ENCODE measurements around the gene FAM219B. TPM values are rescaled to one million over a fixed set of nuclear protein-coding genes. Genes with fewer than 3 reads are reported as not detected.

FAM219B gene
- total RNA-seq, 1 experiment from 2014 or later, result 73.7 TPM

- H3K9me3 Mint-ChIP-seq (ENCODE audit: unreplicated experiment), result no peaks in the 10 kb centered on the region
- H3K4me3 Mint-ChIP-seq (ENCODE audit: unreplicated experiment), result no peak overlapping the region
- H3K27me3 ChIP-seq (replicated peaks; ENCODE audit: control insufficient read depth, insufficient read depth, low read length), result no peaks in the 10 kb centered on the region
- BruUV-seq (replicated peaks), result no TSS peak
- ChIA-PET CTCF (interaction anchor here (0.6 to 2.1 kb wide), 14 partner anchors 12 to 322 kb away, joined by 3 to 16 read pairs (median 4); partner anchors contain the start of genes COX5A, CSK and FAM219B), POLR2A (interaction anchor here (0.6 kb wide), 2 partner anchors 16 to 158 kb away, joined by 5 read pairs; no protein-coding TSS in a partner anchor)
- H3K9me3 ChIP-seq, result no peaks in the 10 kb centered on the region
- no peaks in the 10 kb centered on the region for H3K36me3 ChIP-seq (ENCODE audit: control insufficient read depth, insufficient read depth, low read length)
- TF ChIP-seq, protein P1, sequence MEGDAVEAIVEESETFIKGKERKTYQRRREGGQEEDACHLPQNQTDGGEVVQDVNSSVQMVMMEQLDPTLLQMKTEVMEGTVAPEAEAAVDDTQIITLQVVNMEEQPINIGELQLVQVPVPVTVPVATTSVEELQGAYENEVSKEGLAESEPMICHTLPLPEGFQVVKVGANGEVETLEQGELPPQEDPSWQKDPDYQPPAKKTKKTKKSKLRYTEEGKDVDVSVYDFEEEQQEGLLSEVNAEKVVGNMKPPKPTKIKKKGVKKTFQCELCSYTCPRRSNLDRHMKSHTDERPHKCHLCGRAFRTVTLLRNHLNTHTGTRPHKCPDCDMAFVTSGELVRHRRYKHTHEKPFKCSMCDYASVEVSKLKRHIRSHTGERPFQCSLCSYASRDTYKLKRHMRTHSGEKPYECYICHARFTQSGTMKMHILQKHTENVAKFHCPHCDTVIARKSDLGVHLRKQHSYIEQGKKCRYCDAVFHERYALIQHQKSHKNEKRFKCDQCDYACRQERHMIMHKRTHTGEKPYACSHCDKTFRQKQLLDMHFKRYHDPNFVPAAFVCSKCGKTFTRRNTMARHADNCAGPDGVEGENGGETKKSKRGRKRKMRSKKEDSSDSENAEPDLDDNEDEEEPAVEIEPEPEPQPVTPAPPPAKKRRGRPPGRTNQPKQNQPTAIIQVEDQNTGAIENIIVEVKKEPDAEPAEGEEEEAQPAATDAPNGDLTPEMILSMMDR (IDR thresholded peaks at IDR 0.05; ENCODE audit: insufficient read depth in 1 of 2, low read depth in 1 of 2, low read length in 1 of 2, severe bottlenecking in 1 of 2, unreplicated experiment in 1 of 2), result peak; percentile 92 to 96
- DNase-seq, result peak; percentile 80 to 84
- intact Hi-C loops (cut with micrococcal nuclease; ENCODE audit: unreplicated experiment), result loop anchor here (1.0 to 5.0 kb wide), 5 partner anchors 12 to 179 kb away; partner anchors contain the start of genes COX5A, FAM219B and ULK3
- peaks cover 14% of the 10 kb centered on the region for H3K4me1 Mint-ChIP-seq (ENCODE audit: low read depth, unreplicated experiment)
- no peak overlapping the region for H3K4me3 ChIP-seq (ENCODE audit: low read depth, low read length)
- peaks cover 14% of the 10 kb centered on the region for H3K4me1 ChIP-seq
- H3K36me3 Mint-ChIP-seq (ENCODE audit: insufficient read depth, unreplicated experiment), result peaks cover 7% of the 10 kb centered on the region
- no peak overlapping the region for H3K27ac Mint-ChIP-seq (ENCODE audit: unreplicated experiment)
- H3K27me3 Mint-ChIP-seq (ENCODE audit: insufficient read depth, unreplicated experiment), result no peaks in the 10 kb centered on the region
Measured at GRCh38 chr15:74950078-74950908, 43.6 kb upstream of the FAM219B start.

DNA sequence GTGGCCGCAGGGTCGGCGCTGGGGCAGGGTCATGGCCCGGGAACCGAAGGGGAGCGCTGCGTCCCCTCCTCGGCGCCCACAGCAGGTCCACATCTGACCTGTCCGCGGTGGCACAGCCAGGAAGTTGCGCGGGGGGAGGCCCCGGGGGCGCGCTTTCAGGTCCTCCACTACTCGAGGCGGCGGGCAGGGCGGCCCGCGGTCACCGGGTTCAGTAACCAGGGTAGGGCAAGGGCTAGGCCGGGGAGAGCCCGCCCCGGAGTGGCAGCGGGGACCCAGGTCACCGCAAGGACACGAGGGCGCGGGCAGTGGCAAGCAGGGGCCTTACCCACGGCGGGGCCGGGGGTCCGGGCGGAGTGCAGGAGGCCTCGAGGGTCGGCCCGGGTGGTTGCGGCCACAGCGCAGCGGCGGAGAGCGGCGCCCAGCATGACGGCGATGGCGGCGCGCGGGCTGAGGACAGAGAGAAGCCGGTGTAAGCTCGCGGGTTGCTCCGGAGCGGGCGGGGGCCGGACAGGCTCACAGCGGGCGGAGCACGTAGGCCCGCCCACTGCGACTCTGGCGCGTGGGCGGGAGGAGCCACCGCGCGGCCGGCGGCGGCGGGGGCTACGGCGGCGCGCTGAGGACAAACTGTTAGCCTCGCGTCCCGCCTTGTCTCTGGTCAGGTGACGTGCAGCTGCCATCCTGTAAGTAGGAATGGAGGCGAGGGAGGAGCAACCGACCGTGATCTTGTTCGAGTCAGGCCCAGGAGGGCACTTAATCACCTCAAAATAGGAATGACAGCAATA is 31.1 kb upstream of the FAM219B start, which contains the start of gene COX5A:
Gene COX5A, minus strand, starts transcription at position 484 of the 782 bp plus-strand sequence. Its CDS starts 59 bp downstream, at position 425.
- H3K9me3 Mint-ChIP-seq (ENCODE audit: unreplicated experiment), result no peaks in the 10 kb centered on the region
- Histone ChIP-seq H3K9me3 (no peaks in the 10 kb centered on the region), H3K4me3 (ENCODE audit: low read depth, low read length) (peak within 1 kb of the TSS; percentile 86), H3K27me3 (replicated peaks; ENCODE audit: control insufficient read depth, insufficient read depth, low read length) (no peaks in the 10 kb centered on the region), H3K36me3 (ENCODE audit: control insufficient read depth, insufficient read depth, low read length) (no peaks in the 10 kb centered on the region), H3K4me1 (peaks cover 17% of the 10 kb centered on the region)
- peak within 1 kb of the TSS; percentile 85 for H3K4me3 Mint-ChIP-seq (ENCODE audit: unreplicated experiment)
- no peaks in the 10 kb centered on the region for H3K27me3 Mint-ChIP-seq (ENCODE audit: insufficient read depth, unreplicated experiment)
- ChIA-PET CTCF (interaction anchor here (0.7 to 1.0 kb wide), 4 partner anchors 13 to 112 kb away, joined by 4 to 8 read pairs (median 6); partner anchors contain the start of gene RPP25), POLR2A (interaction anchor here (0.6 to 1.0 kb wide), 7 partner anchors 15 to 514 kb away, joined by 3 to 9 read pairs (median 3); partner anchors contain the start of genes FAM219B, RPP25 and SIN3A)
- H3K36me3 Mint-ChIP-seq (ENCODE audit: insufficient read depth, unreplicated experiment), result peaks cover 26% of the 10 kb centered on the region
- intact Hi-C loops (cut with micrococcal nuclease; ENCODE audit: unreplicated experiment), result loop anchor here (1.0 kb wide), 2 partner anchors 8 to 13 kb away; no protein-coding TSS in a partner anchor
- H3K27ac Mint-ChIP-seq (ENCODE audit: unreplicated experiment), result peak within 1 kb of the TSS; percentile 79
- peak; percentile 93 to 94 for DNase-seq
- no TSS peak for BruUV-seq (replicated peaks)
- TF ChIP-seq, protein P1 (IDR thresholded peaks at IDR 0.05; ENCODE audit: insufficient read depth in 1 of 2, low read depth in 1 of 2, low read length in 1 of 2, severe bottlenecking in 1 of 2, unreplicated experiment in 1 of 2), result no peak
- H3K4me1 Mint-ChIP-seq (ENCODE audit: low read depth, unreplicated experiment), result peaks cover 6% of the 10 kb centered on the region

GRCh38 chr15:74937272-74937589 is 30.6 kb upstream of the FAM219B start:
- H3K27me3 ChIP-seq (replicated peaks; ENCODE audit: control insufficient read depth, insufficient read depth, low read length), result no peaks in the 10 kb centered on the region
- intact Hi-C loops (cut with micrococcal nuclease; ENCODE audit: unreplicated experiment), result no loop called here
- BruUV-seq (replicated peaks), result no TSS peak
- no peak for DNase-seq
- no peaks in the 10 kb centered on the region for H3K9me3 ChIP-seq
- Mint-ChIP-seq H3K27me3 (ENCODE audit: insufficient read depth, unreplicated experiment) (no peaks in the 10 kb centered on the region), H3K4me1 (ENCODE audit: low read depth, unreplicated experiment) (peaks cover 6% of the 10 kb centered on the region), H3K36me3 (ENCODE audit: insufficient read depth, unreplicated experiment) (peaks cover 26% of the 10 kb centered on the region), H3K9me3 (ENCODE audit: unreplicated experiment) (no peaks in the 10 kb centered on the region), H3K27ac (ENCODE audit: unreplicated experiment) (peak overlapping the region; percentile 79), H3K4me3 (ENCODE audit: unreplicated experiment) (peak overlapping the region; percentile 85)
- peaks cover 17% of the 10 kb centered on the region for H3K4me1 ChIP-seq
- CTCF ChIA-PET, result interaction anchor here (1.0 kb wide), 3 partner anchors 13 to 36 kb away, joined by 4 to 8 read pairs (median 6); partner anchors contain the start of gene RPP25
- H3K36me3 ChIP-seq (ENCODE audit: control insufficient read depth, insufficient read depth, low read length), result no peaks in the 10 kb centered on the region
- peak overlapping the region; percentile 86 for H3K4me3 ChIP-seq (ENCODE audit: low read depth, low read length)
- POLR2A ChIA-PET, result interaction anchor here (0.6 to 1.0 kb wide), 6 partner anchors 16 to 515 kb away, joined by 3 to 9 read pairs (median 3); partner anchors contain the start of genes FAM219B, RPP25 and SIN3A
- TF ChIP-seq, protein P1 (IDR thresholded peaks at IDR 0.05; ENCODE audit: insufficient read depth in 1 of 2, low read depth in 1 of 2, low read length in 1 of 2, severe bottlenecking in 1 of 2, unreplicated experiment in 1 of 2), result no peak

All from Caco-2 (cell line).